ENCODE measurements around the gene RPL10A.

The RPL10A gene

DNA sequence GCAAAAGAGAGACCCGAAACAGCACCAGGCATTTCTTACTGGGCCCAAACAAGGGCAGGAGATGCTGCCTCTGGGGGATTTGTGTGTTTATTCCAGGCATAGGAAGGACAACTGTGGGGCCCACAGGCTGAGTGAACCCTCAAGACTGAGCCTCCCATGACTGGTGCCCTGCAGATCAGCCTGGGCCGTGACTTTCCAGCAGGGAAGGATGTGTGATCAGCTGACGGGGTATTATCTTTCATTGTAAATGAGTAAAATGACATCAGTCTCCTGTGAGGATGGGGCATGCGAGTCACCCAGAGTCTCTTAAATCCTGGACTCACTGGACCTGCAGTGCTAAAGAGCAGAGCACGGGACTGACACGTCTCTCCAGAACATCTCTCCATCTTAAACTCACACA, 32.6 kb downstream of the RPL10A start:
- TF ChIP-seq TOX (CRISPR knock-in tag; IDR thresholded peaks at IDR 0.05; ENCODE audit: borderline replicate concordance) (no peak), ZNF565 (CRISPR knock-in tag; conservative IDR thresholded peaks at IDR 0.05; ENCODE audit: low read depth) (no peak), OSR1 (CRISPR knock-in tag; IDR thresholded peaks at IDR 0.05) (no peak), ZFP30 (CRISPR knock-in tag; IDR thresholded peaks at IDR 0.05) (no peak), BACH2 (CRISPR knock-in tag; IDR thresholded peaks at IDR 0.05; ENCODE audit: borderline replicate concordance) (no peak), ISL1 (CRISPR knock-in tag; IDR thresholded peaks at IDR 0.05) (no peak), RARB (CRISPR knock-in tag; IDR thresholded peaks at IDR 0.05) (no peak), ZNF8 (CRISPR knock-in tag; IDR thresholded peaks at IDR 0.05) (no peak), ESRRG (CRISPR knock-in tag; IDR thresholded peaks at IDR 0.05) (no peak)
- TF ChIP-seq, protein P1, sequence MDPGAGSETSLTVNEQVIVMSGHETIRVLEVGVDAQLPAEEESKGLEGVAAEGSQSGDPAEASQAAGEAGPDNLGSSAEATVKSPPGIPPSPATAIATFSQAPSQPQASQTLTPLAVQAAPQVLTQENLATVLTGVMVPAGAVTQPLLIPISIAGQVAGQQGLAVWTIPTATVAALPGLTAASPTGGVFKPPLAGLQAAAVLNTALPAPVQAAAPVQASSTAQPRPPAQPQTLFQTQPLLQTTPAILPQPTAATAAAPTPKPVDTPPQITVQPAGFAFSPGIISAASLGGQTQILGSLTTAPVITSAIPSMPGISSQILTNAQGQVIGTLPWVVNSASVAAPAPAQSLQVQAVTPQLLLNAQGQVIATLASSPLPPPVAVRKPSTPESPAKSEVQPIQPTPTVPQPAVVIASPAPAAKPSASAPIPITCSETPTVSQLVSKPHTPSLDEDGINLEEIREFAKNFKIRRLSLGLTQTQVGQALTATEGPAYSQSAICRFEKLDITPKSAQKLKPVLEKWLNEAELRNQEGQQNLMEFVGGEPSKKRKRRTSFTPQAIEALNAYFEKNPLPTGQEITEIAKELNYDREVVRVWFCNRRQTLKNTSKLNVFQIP (CRISPR knock-in tag; IDR thresholded peaks at IDR 0.05; ENCODE audit: borderline replicate concordance, low read depth): no peak
- TF ChIP-seq, protein P2, sequence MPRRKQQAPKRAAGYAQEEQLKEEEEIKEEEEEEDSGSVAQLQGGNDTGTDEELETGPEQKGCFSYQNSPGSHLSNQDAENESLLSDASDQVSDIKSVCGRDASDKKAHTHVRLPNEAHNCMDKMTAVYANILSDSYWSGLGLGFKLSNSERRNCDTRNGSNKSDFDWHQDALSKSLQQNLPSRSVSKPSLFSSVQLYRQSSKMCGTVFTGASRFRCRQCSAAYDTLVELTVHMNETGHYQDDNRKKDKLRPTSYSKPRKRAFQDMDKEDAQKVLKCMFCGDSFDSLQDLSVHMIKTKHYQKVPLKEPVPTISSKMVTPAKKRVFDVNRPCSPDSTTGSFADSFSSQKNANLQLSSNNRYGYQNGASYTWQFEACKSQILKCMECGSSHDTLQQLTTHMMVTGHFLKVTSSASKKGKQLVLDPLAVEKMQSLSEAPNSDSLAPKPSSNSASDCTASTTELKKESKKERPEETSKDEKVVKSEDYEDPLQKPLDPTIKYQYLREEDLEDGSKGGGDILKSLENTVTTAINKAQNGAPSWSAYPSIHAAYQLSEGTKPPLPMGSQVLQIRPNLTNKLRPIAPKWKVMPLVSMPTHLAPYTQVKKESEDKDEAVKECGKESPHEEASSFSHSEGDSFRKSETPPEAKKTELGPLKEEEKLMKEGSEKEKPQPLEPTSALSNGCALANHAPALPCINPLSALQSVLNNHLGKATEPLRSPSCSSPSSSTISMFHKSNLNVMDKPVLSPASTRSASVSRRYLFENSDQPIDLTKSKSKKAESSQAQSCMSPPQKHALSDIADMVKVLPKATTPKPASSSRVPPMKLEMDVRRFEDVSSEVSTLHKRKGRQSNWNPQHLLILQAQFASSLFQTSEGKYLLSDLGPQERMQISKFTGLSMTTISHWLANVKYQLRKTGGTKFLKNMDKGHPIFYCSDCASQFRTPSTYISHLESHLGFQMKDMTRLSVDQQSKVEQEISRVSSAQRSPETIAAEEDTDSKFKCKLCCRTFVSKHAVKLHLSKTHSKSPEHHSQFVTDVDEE (CRISPR knock-in tag; IDR thresholded peaks at IDR 0.05): no peak
- TF ChIP-seq, protein P3, sequence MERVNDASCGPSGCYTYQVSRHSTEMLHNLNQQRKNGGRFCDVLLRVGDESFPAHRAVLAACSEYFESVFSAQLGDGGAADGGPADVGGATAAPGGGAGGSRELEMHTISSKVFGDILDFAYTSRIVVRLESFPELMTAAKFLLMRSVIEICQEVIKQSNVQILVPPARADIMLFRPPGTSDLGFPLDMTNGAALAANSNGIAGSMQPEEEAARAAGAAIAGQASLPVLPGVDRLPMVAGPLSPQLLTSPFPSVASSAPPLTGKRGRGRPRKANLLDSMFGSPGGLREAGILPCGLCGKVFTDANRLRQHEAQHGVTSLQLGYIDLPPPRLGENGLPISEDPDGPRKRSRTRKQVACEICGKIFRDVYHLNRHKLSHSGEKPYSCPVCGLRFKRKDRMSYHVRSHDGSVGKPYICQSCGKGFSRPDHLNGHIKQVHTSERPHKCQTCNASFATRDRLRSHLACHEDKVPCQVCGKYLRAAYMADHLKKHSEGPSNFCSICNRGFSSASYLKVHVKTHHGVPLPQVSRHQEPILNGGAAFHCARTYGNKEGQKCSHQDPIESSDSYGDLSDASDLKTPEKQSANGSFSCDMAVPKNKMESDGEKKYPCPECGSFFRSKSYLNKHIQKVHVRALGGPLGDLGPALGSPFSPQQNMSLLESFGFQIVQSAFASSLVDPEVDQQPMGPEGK (CRISPR knock-in tag; IDR thresholded peaks at IDR 0.05; ENCODE audit: borderline replicate concordance): no peak
- TF ChIP-seq, protein P4, sequence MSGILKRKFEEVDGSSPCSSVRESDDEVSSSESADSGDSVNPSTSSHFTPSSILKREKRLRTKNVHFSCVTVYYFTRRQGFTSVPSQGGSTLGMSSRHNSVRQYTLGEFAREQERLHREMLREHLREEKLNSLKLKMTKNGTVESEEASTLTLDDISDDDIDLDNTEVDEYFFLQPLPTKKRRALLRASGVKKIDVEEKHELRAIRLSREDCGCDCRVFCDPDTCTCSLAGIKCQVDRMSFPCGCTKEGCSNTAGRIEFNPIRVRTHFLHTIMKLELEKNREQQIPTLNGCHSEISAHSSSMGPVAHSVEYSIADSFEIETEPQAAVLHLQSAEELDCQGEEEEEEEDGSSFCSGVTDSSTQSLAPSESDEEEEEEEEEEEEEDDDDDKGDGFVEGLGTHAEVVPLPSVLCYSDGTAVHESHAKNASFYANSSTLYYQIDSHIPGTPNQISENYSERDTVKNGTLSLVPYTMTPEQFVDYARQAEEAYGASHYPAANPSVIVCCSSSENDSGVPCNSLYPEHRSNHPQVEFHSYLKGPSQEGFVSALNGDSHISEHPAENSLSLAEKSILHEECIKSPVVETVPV (CRISPR knock-in tag; IDR thresholded peaks at IDR 0.05): no peak
- ATAC-seq: no peak

DNA sequence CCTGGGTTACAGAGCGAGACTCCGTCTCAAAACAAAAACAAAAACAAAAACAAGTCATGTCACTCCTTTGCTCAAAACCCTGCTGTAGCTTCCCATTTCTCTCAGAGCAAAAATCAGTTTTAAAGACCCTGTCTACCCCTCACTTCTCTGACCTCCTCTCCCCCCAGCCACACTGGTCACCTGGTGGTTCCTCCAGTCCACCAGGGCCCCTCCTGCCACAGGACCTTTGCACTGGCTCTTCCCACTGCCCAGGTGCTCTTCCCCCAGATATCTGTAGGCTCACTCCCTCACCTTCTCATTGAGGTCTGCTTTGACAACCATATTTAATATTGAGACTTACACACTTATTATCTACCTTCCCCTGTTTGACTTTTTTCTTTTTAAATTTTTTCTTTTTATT, 33.6 kb downstream of the RPL10A start:
- ATAC-seq: no peak
- TF ChIP-seq TOX (CRISPR knock-in tag; IDR thresholded peaks at IDR 0.05; ENCODE audit: borderline replicate concordance) (no peak), ARNTL (CRISPR knock-in tag; IDR thresholded peaks at IDR 0.05; ENCODE audit: borderline replicate concordance, low read depth) (no peak), ESRRG (CRISPR knock-in tag; IDR thresholded peaks at IDR 0.05) (no peak), GLIS3 (CRISPR knock-in tag; IDR thresholded peaks at IDR 0.05) (no peak), CSDC2 (CRISPR knock-in tag; IDR thresholded peaks at IDR 0.05) (no peak)

DNA sequence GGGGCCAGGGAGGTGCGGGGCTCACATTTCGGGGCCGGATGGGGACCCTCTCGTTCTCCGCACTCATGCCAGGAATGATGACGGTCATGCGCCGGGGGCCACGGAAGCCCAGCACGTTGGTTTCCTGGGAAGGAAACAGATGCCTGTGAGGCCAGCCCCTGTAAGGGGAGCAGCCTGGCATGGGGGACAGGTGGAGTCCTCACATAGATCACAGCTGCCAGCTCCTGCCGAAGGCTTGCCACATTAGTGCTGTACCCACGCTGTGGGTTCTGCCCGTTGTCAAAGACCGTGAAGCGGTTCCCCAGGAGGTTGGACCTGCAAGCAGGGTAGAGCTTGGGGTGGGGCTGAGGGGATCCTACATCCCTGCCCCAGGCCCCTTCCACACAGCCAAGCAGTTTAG, 35.3 kb downstream of the RPL10A start:
- no peak for ATAC-seq
- TF ChIP-seq TOX (CRISPR knock-in tag; IDR thresholded peaks at IDR 0.05; ENCODE audit: borderline replicate concordance): no peak
- no peak for TF ChIP-seq GLIS3 (CRISPR knock-in tag; IDR thresholded peaks at IDR 0.05)
- no peak for TF ChIP-seq ZNF565 (CRISPR knock-in tag; conservative IDR thresholded peaks at IDR 0.05; ENCODE audit: low read depth)
- TF ChIP-seq RARB (CRISPR knock-in tag; IDR thresholded peaks at IDR 0.05): no peak
- TF ChIP-seq, protein P5, sequence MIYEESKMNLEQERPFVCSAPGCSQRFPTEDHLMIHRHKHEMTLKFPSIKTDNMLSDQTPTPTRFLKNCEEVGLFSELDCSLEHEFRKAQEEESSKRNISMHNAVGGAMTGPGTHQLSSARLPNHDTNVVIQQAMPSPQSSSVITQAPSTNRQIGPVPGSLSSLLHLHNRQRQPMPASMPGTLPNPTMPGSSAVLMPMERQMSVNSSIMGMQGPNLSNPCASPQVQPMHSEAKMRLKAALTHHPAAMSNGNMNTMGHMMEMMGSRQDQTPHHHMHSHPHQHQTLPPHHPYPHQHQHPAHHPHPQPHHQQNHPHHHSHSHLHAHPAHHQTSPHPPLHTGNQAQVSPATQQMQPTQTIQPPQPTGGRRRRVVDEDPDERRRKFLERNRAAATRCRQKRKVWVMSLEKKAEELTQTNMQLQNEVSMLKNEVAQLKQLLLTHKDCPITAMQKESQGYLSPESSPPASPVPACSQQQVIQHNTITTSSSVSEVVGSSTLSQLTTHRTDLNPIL (CRISPR knock-in tag; IDR thresholded peaks at IDR 0.05; ENCODE audit: low read depth): no peak
- no peak for TF ChIP-seq ZNF8 (CRISPR knock-in tag; IDR thresholded peaks at IDR 0.05)
- TF ChIP-seq, protein P4 (CRISPR knock-in tag; IDR thresholded peaks at IDR 0.05): no peak

Measured in SK-N-SH treated with all-trans-retinoic acid at 6 μM for 48 hours (cell line).